HepG2 (cell line): ENCODE results near the gene UXS1.

Source experiments
- ELF1 ChIP-seq: sonication (generic); formaldehyde crosslinking; IDR thresholded peaks from 2 replicates; pipeline ENCODE4 v1.4.0; 2020; ENCODE audit warnings: missing genetic modification reagents
- POLR2AphosphoS5 ChIP-seq: IDR thresholded peaks from 2 replicates; pipeline ENCODE4 v1.6.1; 2012; ENCODE audit warnings: low read depth, low read length
- SALL2 ChIP-seq: sonication (generic); formaldehyde crosslinking; IDR thresholded peaks from 2 replicates; pipeline ENCODE4 v1.8.1; 2023; ENCODE audit warnings: mild to moderate bottlenecking, missing genetic modification reagents, inconsistent platforms
- SMAD9 ChIP-seq: sonication (generic); formaldehyde crosslinking; IDR thresholded peaks from 2 replicates; pipeline ENCODE4 v1.5.1; 2020; ENCODE audit warnings: mild to moderate bottlenecking, missing genetic modification reagents
- SMC3 ChIP-seq: IDR thresholded peaks from 2 replicates; pipeline ENCODE4 v1.6.1; 2011; ENCODE audit warnings: low read length, improper control_type of control experiment
- TBL1XR1 ChIP-seq: fragments of 150-350 bp; IDR thresholded peaks from 2 replicates; pipeline ENCODE4 v1.6.1; 2014; ENCODE audit warnings: borderline replicate concordance, low read length; ENCODE audit not compliant: partially characterized antibody
- TGIF2 ChIP-seq: IDR thresholded peaks from 2 replicates; pipeline ENCODE4 v1.6.1; 2016; ENCODE audit warnings: control low read depth, missing compliant biosample characterization
- TF ChIP-seq, protein P1 (sequence below): sonication (generic); formaldehyde crosslinking; IDR thresholded peaks from 2 replicates; pipeline ENCODE4 v1.5.0; 2020; ENCODE audit warnings: mild to moderate bottlenecking, missing genetic modification reagents, moderate library complexity
- TF ChIP-seq, protein P2 (sequence below): sonication (generic); formaldehyde crosslinking; IDR thresholded peaks from 2 replicates; pipeline ENCODE4 v1.4.0; 2020; ENCODE audit warnings: missing genetic modification reagents

- TF ChIP-seq SMC3 (no peak), POLR2AphosphoS5 (no peak), TGIF2 (peak; percentile 5; the same call in 1 of the 2 replicates), ELF1 (CRISPR knock-in tag) (no peak), TBL1XR1 (no peak), SALL2 (CRISPR knock-in tag) (no peak), SMAD9 (CRISPR knock-in tag) (no peak; the same call in 1 of the 2 replicates)
- TF ChIP-seq, protein P1, sequence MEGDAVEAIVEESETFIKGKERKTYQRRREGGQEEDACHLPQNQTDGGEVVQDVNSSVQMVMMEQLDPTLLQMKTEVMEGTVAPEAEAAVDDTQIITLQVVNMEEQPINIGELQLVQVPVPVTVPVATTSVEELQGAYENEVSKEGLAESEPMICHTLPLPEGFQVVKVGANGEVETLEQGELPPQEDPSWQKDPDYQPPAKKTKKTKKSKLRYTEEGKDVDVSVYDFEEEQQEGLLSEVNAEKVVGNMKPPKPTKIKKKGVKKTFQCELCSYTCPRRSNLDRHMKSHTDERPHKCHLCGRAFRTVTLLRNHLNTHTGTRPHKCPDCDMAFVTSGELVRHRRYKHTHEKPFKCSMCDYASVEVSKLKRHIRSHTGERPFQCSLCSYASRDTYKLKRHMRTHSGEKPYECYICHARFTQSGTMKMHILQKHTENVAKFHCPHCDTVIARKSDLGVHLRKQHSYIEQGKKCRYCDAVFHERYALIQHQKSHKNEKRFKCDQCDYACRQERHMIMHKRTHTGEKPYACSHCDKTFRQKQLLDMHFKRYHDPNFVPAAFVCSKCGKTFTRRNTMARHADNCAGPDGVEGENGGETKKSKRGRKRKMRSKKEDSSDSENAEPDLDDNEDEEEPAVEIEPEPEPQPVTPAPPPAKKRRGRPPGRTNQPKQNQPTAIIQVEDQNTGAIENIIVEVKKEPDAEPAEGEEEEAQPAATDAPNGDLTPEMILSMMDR = no peak
- TF ChIP-seq, protein P2, sequence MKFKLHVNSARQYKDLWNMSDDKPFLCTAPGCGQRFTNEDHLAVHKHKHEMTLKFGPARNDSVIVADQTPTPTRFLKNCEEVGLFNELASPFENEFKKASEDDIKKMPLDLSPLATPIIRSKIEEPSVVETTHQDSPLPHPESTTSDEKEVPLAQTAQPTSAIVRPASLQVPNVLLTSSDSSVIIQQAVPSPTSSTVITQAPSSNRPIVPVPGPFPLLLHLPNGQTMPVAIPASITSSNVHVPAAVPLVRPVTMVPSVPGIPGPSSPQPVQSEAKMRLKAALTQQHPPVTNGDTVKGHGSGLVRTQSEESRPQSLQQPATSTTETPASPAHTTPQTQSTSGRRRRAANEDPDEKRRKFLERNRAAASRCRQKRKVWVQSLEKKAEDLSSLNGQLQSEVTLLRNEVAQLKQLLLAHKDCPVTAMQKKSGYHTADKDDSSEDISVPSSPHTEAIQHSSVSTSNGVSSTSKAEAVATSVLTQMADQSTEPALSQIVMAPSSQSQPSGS (CRISPR knock-in tag) = no peak
Observed at GRCh38 chr2:106192752-106193689, 1.1 kb downstream of the UXS1 start.
